MM.1S (cell line): ENCODE data around the gene FBXW10B.
"Not testable (repeated sequence)": the region's sequence is repeated elsewhere in the genome, so short reads cannot be mapped to it uniquely, and the experiment has no call there.

Experiments
- EZH2phosphoT487 ChIP-seq: fragments of 300-600 bp; sonication (generic); IDR thresholded peaks from 2 replicates; pipeline ENCODE4 v1.6.1; 2018; ENCODE audit warnings: antibody characterized with exemption, low read length
- TF ChIP-seq, protein P1 (sequence below): fragments of 300-600 bp; sonication (generic); IDR thresholded peaks from 2 replicates; pipeline ENCODE4 v1.5.1; 2016; ENCODE audit warnings: antibody characterized with exemption, low read length, mixed read lengths

DNA sequence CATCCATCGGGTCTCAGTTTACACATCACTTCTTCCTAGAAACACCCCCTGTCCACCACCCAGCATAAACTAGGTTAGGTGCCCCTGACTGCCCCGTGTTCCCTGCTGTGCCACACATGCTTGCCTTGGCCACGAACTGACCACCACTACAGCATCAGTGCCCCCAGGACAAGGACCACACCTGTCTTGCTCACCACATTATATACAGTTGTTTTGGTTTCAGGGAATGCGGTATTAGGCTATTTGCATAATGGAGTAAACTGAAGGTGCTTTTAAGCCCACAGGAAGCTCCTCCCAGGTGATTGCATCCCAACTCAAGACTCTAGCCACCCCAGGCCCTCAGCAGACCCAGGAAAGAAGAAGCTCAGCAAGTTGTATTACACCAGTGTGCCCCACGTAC is 36.2 kb downstream of the FBXW10B start:
- not testable (repeated sequence) for TF ChIP-seq EZH2phosphoT487
- TF ChIP-seq, protein P1, sequence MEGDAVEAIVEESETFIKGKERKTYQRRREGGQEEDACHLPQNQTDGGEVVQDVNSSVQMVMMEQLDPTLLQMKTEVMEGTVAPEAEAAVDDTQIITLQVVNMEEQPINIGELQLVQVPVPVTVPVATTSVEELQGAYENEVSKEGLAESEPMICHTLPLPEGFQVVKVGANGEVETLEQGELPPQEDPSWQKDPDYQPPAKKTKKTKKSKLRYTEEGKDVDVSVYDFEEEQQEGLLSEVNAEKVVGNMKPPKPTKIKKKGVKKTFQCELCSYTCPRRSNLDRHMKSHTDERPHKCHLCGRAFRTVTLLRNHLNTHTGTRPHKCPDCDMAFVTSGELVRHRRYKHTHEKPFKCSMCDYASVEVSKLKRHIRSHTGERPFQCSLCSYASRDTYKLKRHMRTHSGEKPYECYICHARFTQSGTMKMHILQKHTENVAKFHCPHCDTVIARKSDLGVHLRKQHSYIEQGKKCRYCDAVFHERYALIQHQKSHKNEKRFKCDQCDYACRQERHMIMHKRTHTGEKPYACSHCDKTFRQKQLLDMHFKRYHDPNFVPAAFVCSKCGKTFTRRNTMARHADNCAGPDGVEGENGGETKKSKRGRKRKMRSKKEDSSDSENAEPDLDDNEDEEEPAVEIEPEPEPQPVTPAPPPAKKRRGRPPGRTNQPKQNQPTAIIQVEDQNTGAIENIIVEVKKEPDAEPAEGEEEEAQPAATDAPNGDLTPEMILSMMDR, result not testable (repeated sequence)
